ENCODE data around the gene ARRDC4.

ARRDC4 gene

DNA sequence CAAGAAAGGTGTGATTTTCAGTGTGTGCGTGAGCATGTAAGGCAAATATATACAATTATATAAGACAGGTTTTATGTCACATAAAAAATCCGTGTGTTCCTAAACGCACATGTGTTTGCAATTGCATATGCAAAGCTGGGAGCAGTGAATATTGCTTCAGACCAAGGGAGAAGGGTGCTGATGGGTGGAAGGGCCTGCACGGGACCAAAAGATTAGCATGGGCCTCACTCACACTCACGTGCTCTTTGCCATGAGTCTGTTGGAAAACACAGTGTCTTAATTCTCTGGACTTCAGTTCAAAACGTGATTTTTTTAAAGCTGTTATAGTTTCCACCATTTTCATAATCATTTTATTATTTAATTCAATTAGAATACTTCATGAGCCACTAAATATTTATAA lies 7.2 kb upstream of the ARRDC4 start:
- no peak for TF ChIP-seq FOXP2 (optimal IDR thresholded peaks at IDR 0.05; ENCODE audit: borderline replicate concordance, extremely low read depth, extremely low read length, insufficient read depth)
- TF ChIP-seq TAF1 (IDR thresholded peaks at IDR 0.05; ENCODE audit: borderline replicate concordance, insufficient read depth, low read length): no peak
- no peak for TF ChIP-seq REST (IDR thresholded peaks at IDR 0.05; ENCODE audit: insufficient read depth in 1 of 2, low read depth in 2 of 2, low read length in 2 of 2)
- TF ChIP-seq POLR2AphosphoS5 (IDR thresholded peaks at IDR 0.05; ENCODE audit: low read depth, low read length): no peak
- TF ChIP-seq SIN3A (IDR thresholded peaks at IDR 0.05; ENCODE audit: borderline replicate concordance, insufficient read depth, low read length): no peak

- TF ChIP-seq POLR2AphosphoS5 (IDR thresholded peaks at IDR 0.05; ENCODE audit: low read depth, low read length) (no peak), REST (IDR thresholded peaks at IDR 0.05; ENCODE audit: insufficient read depth in 1 of 2, low read depth in 2 of 2, low read length in 2 of 2) (no peak), TAF1 (IDR thresholded peaks at IDR 0.05; ENCODE audit: borderline replicate concordance, insufficient read depth, low read length) (no peak), FOXP2 (optimal IDR thresholded peaks at IDR 0.05; ENCODE audit: borderline replicate concordance, extremely low read depth, extremely low read length, insufficient read depth) (no peak), SIN3A (IDR thresholded peaks at IDR 0.05; ENCODE audit: borderline replicate concordance, insufficient read depth, low read length) (no peak)
Measured at GRCh38 chr15:97953748-97954147, 6.8 kb upstream of the ARRDC4 start.

DNA sequence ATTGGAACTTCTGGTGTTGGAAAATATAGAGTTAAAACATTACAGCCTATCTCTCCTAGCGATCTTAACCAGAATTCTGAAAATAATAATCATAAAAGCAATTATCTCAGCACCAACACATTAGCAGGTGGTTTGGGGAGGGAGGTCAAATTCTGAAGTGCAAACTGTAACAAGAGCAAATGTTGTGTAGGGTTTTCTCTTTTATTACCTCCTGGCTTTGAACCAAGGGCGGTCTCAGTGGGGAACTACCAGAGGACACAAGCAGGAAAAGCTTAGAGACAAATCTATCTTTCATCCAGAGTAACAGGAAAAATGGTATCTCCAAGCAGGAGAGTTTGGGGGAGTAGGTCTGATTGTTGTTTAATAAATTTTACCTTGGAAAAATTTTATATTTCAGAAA lies 5.5 kb upstream of the ARRDC4 start:
- TF ChIP-seq FOXP2 (optimal IDR thresholded peaks at IDR 0.05; ENCODE audit: borderline replicate concordance, extremely low read depth, extremely low read length, insufficient read depth) (no peak), TAF1 (IDR thresholded peaks at IDR 0.05; ENCODE audit: borderline replicate concordance, insufficient read depth, low read length) (no peak), REST (IDR thresholded peaks at IDR 0.05; ENCODE audit: insufficient read depth in 1 of 2, low read depth in 2 of 2, low read length in 2 of 2) (no peak), POLR2AphosphoS5 (IDR thresholded peaks at IDR 0.05; ENCODE audit: low read depth, low read length) (no peak), SIN3A (IDR thresholded peaks at IDR 0.05; ENCODE audit: borderline replicate concordance, insufficient read depth, low read length) (no peak)

GRCh38 chr15:97955529-97955928 lies 5.0 kb upstream of the ARRDC4 start:
- no peak for TF ChIP-seq FOXP2 (optimal IDR thresholded peaks at IDR 0.05; ENCODE audit: borderline replicate concordance, extremely low read depth, extremely low read length, insufficient read depth)
- TF ChIP-seq POLR2AphosphoS5 (IDR thresholded peaks at IDR 0.05; ENCODE audit: low read depth, low read length): no peak
- TF ChIP-seq SIN3A (IDR thresholded peaks at IDR 0.05; ENCODE audit: borderline replicate concordance, insufficient read depth, low read length): no peak
- no peak for TF ChIP-seq TAF1 (IDR thresholded peaks at IDR 0.05; ENCODE audit: borderline replicate concordance, insufficient read depth, low read length)
- TF ChIP-seq REST (IDR thresholded peaks at IDR 0.05; ENCODE audit: insufficient read depth in 1 of 2, low read depth in 2 of 2, low read length in 2 of 2): no peak

Data from PFSK-1 (cell line).